Measurements from ENCODE around the gene CADM1. TPM values are rescaled to one million over a fixed set of nuclear protein-coding genes. Genes with fewer than 3 reads are reported as not detected.

The CADM1 gene
- 1.7 and 2.9 TPM in 2 replicates for total RNA-seq

GRCh38 chr11:115504276-115505158 is at the start of gene CADM1:
TSS of gene CADM1 (minus strand) at chr11:115504415.
- peak within 1 kb of the TSS; percentile 42 for H3K4me3 Mint-ChIP-seq (ENCODE audit: low read depth)
- H3K4me1 Mint-ChIP-seq (ENCODE audit: low read depth), result peaks cover 5% of the 10 kb centered on the region
- intact Hi-C loops (cut with micrococcal nuclease), result no loop called here
- no peak within 1 kb of the TSS for H3K27ac Mint-ChIP-seq
- peak; percentile 60 for DNase-seq (ENCODE audit: low spot score)
- H3K36me3 Mint-ChIP-seq (ENCODE audit: low read depth), result no peaks in the 10 kb centered on the region
- no peaks in the 10 kb centered on the region for H3K9me3 Mint-ChIP-seq
- H3K27me3 Mint-ChIP-seq (ENCODE audit: low read depth), result peaks cover 37% of the 10 kb centered on the region

GRCh38 chr11:115552773-115553438 is 48.7 kb upstream of the CADM1 start:
- Mint-ChIP-seq H3K4me3 (ENCODE audit: low read depth) (no peak overlapping the region), H3K27me3 (ENCODE audit: low read depth) (no peaks in the 10 kb centered on the region), H3K36me3 (ENCODE audit: low read depth) (no peaks in the 10 kb centered on the region), H3K9me3 (no peaks in the 10 kb centered on the region), H3K4me1 (ENCODE audit: low read depth) (no peaks in the 10 kb centered on the region), H3K27ac (no peak overlapping the region)
- no peak for DNase-seq (ENCODE audit: low spot score)
- intact Hi-C loops (cut with micrococcal nuclease), result no loop called here

DNA sequence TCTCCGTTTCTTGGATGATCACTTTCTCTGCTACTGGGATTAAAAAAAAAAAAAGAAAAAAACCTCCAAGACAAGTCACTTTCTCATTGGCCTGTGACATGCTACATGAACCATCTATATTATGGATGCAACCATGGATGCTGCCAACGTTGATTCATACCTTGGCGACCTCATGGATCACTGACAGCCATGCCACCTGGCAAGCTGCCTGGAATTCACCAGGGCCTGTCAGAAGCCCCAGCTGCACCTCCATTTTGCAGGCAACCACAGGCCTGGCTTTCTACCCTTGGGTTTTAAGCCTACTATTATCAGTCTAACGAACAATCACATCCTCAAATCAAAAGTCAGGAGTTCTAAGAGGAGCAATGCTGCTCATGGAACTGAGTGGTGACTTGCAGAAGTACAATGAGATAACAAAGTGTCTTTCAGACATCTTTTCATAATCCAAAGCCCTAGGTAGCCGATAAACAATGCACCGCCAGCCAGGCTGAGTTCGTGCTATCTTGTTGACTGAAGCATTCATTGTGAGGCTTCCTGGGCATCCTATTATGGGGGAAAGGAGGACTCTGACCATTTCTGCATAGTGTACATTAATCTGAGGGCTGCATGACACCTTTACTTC is 48.0 kb upstream of the CADM1 start:
- Mint-ChIP-seq H3K27me3 (ENCODE audit: low read depth) (no peaks in the 10 kb centered on the region), H3K4me3 (ENCODE audit: low read depth) (no peak overlapping the region), H3K36me3 (ENCODE audit: low read depth) (no peaks in the 10 kb centered on the region), H3K27ac (no peak overlapping the region), H3K4me1 (ENCODE audit: low read depth) (no peaks in the 10 kb centered on the region), H3K9me3 (no peaks in the 10 kb centered on the region)
- intact Hi-C loops (cut with micrococcal nuclease), result no loop called here
- no peak for DNase-seq (ENCODE audit: low spot score)

DNA sequence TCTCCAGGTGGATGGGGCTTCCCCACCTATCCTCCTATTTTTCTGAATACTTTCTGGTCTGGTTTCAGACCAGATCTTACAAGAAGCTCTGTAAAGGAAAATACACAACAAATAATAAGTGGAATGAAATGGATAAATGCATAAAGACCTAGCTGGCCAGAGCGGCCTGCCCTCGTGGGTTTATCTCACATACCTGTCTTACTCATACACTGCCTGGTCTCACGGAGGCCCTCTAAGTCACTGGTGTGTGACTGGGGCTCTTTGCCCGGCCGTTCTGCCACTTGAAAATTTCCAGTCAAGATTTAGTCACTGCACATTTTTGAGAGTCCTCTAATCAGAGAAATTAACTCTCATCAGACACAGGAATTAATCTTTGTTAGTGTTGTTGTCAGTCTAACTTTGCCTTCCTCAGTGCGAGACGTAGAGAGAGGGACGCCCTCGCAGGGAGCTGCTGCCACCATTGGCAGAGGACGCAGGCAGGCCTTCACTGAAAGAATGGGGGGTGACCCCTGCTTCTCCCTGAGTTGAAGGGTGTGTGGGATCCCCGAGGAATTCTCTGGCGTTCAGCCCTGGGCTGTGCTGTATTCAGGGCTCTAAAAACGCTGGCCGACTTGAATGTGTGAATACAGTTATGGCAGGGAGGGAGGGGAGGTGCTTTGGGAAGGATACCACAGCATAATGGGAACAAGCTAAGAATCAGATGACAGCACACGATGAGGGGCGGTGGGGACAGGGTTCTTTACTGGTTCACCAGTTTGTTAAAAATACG is 46.3 kb upstream of the CADM1 start:
- H3K9me3 Mint-ChIP-seq, result no peaks in the 10 kb centered on the region
- H3K4me3 Mint-ChIP-seq (ENCODE audit: low read depth), result no peak overlapping the region
- no peaks in the 10 kb centered on the region for H3K27me3 Mint-ChIP-seq (ENCODE audit: low read depth)
- H3K27ac Mint-ChIP-seq, result no peak overlapping the region
- intact Hi-C loops (cut with micrococcal nuclease), result no loop called here
- H3K36me3 Mint-ChIP-seq (ENCODE audit: low read depth), result no peaks in the 10 kb centered on the region
- H3K4me1 Mint-ChIP-seq (ENCODE audit: low read depth), result no peaks in the 10 kb centered on the region
- no peak for DNase-seq (ENCODE audit: low spot score)

DNA sequence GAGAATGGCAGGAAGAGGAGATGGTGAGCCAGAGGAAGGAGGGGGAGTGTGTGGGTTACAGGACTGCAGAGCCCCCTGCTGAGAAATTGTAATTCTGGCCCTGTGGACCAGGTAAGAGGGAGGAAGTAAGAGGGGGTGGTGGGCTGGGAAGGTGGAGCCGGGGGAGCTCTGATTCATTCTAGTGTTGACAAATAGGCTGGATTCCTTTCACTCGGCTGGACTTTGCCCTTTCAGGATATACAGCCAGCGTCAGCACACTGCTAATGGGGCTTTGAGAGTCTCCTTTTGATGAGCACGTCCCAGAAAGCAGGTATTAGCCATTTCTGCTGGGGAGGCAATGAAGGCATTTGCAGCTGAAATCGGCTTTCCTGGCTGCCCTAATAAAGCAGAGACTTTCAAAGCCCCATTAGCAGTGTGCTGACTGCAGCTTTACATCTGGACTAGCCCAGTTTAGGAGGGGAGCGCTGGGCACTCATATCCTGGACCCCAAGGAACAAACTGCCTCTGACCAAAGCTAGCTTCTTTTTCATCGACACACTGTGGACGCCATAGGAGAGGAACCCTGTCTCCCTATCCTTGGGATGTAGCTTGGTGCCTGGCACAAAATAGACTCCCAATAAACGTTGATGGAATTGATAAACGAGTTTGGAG is 44.8 kb upstream of the CADM1 start:
- no peaks in the 10 kb centered on the region for H3K9me3 Mint-ChIP-seq

GRCh38 chr11:115545581-115546210 is 41.5 kb upstream of the CADM1 start:
- no peak overlapping the region for H3K4me3 Mint-ChIP-seq (ENCODE audit: low read depth)
- H3K27me3 Mint-ChIP-seq (ENCODE audit: low read depth), result no peaks in the 10 kb centered on the region
- H3K9me3 Mint-ChIP-seq, result no peaks in the 10 kb centered on the region
- no peak overlapping the region for H3K27ac Mint-ChIP-seq
- no peaks in the 10 kb centered on the region for H3K4me1 Mint-ChIP-seq (ENCODE audit: low read depth)
- no peak for DNase-seq (ENCODE audit: low spot score)
- no peaks in the 10 kb centered on the region for H3K36me3 Mint-ChIP-seq (ENCODE audit: low read depth)
- intact Hi-C loops (cut with micrococcal nuclease), result no loop called here

More for the DNA sequence above, 44.8 kb upstream of the CADM1 start:
- no peak for DNase-seq (ENCODE audit: low spot score)
- no peaks in the 10 kb centered on the region for H3K4me1 Mint-ChIP-seq (ENCODE audit: low read depth)
- no peaks in the 10 kb centered on the region for H3K36me3 Mint-ChIP-seq (ENCODE audit: low read depth)
- H3K27me3 Mint-ChIP-seq (ENCODE audit: low read depth), result no peaks in the 10 kb centered on the region
- no peak overlapping the region for H3K4me3 Mint-ChIP-seq (ENCODE audit: low read depth)
- H3K27ac Mint-ChIP-seq, result no peak overlapping the region
- intact Hi-C loops (cut with micrococcal nuclease), result no loop called here

GRCh38 chr11:115544422-115544948 is 40.3 kb upstream of the CADM1 start:
- Mint-ChIP-seq H3K27ac (no peak overlapping the region), H3K9me3 (no peaks in the 10 kb centered on the region), H3K4me1 (ENCODE audit: low read depth) (no peaks in the 10 kb centered on the region), H3K4me3 (ENCODE audit: low read depth) (no peak overlapping the region), H3K27me3 (ENCODE audit: low read depth) (no peaks in the 10 kb centered on the region), H3K36me3 (ENCODE audit: low read depth) (no peaks in the 10 kb centered on the region)
- intact Hi-C loops (cut with micrococcal nuclease), result no loop called here
- no peak for DNase-seq (ENCODE audit: low spot score)

DNA sequence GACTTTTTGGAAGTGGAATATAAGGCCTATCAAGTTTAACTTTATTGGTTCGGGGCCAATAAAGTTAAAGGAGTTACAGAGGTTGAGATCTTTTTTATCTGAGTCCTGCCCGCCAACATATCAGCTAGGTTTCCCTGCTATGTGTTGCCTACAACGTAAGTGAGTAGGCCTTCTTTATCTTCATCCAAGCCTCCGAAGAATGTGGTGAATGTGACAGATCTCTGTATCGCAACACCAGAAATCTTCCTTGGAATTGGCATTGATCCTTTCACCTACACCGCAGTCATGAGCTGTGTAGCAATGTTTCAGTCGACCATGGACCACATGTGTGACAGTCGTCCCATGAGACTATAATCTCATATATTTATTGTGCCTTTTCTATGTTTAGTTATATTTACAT is 37.3 kb upstream of the CADM1 start:
- H3K36me3 Mint-ChIP-seq (ENCODE audit: low read depth), result no peaks in the 10 kb centered on the region
- intact Hi-C loops (cut with micrococcal nuclease), result no loop called here
- H3K27ac Mint-ChIP-seq, result no peak overlapping the region
- no peak overlapping the region for H3K4me3 Mint-ChIP-seq (ENCODE audit: low read depth)
- no peak for DNase-seq (ENCODE audit: low spot score)
- H3K27me3 Mint-ChIP-seq (ENCODE audit: low read depth), result no peaks in the 10 kb centered on the region
- no peaks in the 10 kb centered on the region for H3K9me3 Mint-ChIP-seq
- H3K4me1 Mint-ChIP-seq (ENCODE audit: low read depth), result no peaks in the 10 kb centered on the region

DNA sequence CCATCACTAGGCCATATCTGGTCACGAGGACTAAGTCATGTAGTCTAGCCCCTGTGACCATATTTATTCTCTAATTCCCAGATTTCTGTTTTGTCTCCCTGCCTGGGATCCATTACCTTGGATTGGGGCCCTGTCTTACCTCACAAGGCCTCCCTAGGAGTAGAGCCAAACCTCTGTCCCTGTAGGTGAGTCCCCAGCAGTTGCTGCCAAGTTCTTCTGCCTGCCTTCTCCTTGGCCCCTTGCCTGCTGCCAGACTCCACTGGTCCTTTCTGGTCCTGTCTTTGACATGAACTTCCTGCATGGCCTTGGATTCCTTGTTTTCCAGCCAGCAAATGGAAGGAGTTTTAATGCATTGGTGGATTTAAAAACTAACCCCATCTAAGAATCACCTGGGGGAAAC is 35.6 kb upstream of the CADM1 start:
- Mint-ChIP-seq H3K4me1 (ENCODE audit: low read depth) (no peaks in the 10 kb centered on the region), H3K4me3 (ENCODE audit: low read depth) (no peak overlapping the region), H3K27ac (no peak overlapping the region), H3K36me3 (ENCODE audit: low read depth) (no peaks in the 10 kb centered on the region), H3K27me3 (ENCODE audit: low read depth) (no peaks in the 10 kb centered on the region), H3K9me3 (no peaks in the 10 kb centered on the region)
- intact Hi-C loops (cut with micrococcal nuclease), result no loop called here
- DNase-seq (ENCODE audit: low spot score), result no peak

DNA sequence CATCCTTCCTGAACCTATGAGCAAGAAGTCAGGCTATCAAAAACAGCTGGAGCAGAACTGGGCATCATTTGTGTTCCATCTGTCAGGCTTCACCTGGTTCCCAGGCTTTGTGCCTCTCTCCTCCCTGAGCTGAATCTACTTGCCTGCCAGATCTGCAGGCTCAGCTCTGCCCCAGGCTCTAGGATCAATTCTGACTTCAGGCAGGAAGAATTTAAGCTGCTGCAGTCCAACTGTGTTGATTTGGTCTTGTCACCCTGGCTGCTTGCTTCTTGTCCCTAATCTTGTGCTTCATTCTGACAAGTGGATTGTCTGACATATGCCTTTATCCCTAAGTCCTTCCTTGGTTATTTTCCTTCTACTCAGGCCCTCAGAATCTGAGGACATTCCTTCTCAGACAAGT is 31.6 kb upstream of the CADM1 start:
- no peak overlapping the region for H3K27ac Mint-ChIP-seq
- intact Hi-C loops (cut with micrococcal nuclease), result no loop called here
- H3K4me1 Mint-ChIP-seq (ENCODE audit: low read depth), result no peaks in the 10 kb centered on the region
- H3K9me3 Mint-ChIP-seq, result no peaks in the 10 kb centered on the region
- DNase-seq (ENCODE audit: low spot score), result no peak
- no peaks in the 10 kb centered on the region for H3K36me3 Mint-ChIP-seq (ENCODE audit: low read depth)
- no peaks in the 10 kb centered on the region for H3K27me3 Mint-ChIP-seq (ENCODE audit: low read depth)
- H3K4me3 Mint-ChIP-seq (ENCODE audit: low read depth), result no peak overlapping the region

DNA sequence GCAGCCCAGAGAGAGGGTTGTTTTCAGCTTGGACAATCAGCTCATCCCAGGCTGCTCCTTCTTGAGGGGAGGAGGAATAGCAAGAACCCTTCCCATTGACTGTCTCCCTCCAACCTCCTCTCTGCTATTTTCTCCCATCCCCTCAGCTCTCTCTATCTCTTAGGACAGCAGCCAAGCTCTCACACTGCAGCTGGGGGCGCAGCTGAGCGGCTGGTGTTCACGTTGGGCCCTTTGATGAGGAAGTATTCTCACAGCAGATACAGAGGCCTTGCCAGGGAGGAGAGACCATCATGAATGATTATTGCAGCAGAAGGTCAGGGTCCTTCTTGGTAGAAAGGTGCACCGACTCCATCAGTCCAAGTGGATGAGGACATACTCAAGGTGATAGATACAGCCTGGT is 26.5 kb upstream of the CADM1 start:
- H3K4me3 Mint-ChIP-seq (ENCODE audit: low read depth), result no peak overlapping the region
- H3K36me3 Mint-ChIP-seq (ENCODE audit: low read depth), result no peaks in the 10 kb centered on the region
- intact Hi-C loops (cut with micrococcal nuclease), result no loop called here
- DNase-seq (ENCODE audit: low spot score), result no peak
- no peak overlapping the region for H3K27ac Mint-ChIP-seq
- H3K27me3 Mint-ChIP-seq (ENCODE audit: low read depth), result no peaks in the 10 kb centered on the region
- H3K9me3 Mint-ChIP-seq, result no peaks in the 10 kb centered on the region
- no peaks in the 10 kb centered on the region for H3K4me1 Mint-ChIP-seq (ENCODE audit: low read depth)

GRCh38 chr11:115528225-115528624 is 24.0 kb upstream of the CADM1 start:
- DNase-seq (ENCODE audit: low spot score), result no peak
- Mint-ChIP-seq H3K27me3 (ENCODE audit: low read depth) (no peaks in the 10 kb centered on the region), H3K9me3 (no peaks in the 10 kb centered on the region), H3K27ac (no peak overlapping the region), H3K36me3 (ENCODE audit: low read depth) (no peaks in the 10 kb centered on the region), H3K4me3 (ENCODE audit: low read depth) (no peak overlapping the region), H3K4me1 (ENCODE audit: low read depth) (no peaks in the 10 kb centered on the region)
- intact Hi-C loops (cut with micrococcal nuclease), result no loop called here

Data from activated T-helper 2 cell treated with anti-CD3 and anti-CD28 coated beads, Interferon-gamma antibody, Interleukin-2, Interleukin-4, amounts not matched to agents 10 μg/mL and 5 μg/mL and 100 μg/mL, durations not matched to agents 14 hours and 24 hours and 36 hours (primary cell).